T47D (cell line): Measurements from ENCODE around the gene PLEKHO2.

Experiments used
- DNase-seq, 2 experiments: peaks; one replicate each; pipeline versions ENCODE4 v3.0.0 to v3.0.0-alpha.2; 2011 to 2012; ENCODE audit warnings: low read depth in 1 of 2, low spot score in 1 of 2
- JUND ChIP-seq: IDR thresholded peaks from 2 replicates; pipeline ENCODE4 v1.6.1; 2012; ENCODE audit warnings: low read depth
- in situ Hi-C: cut with HindIII; loops from 2 replicates; pipeline ENCODE4 v1.10.0; 2016; ENCODE audit warnings: low sequenced_read_pairs, low pct_unique_long_range_greater_than_20kb

Gene PLEKHO2

DNA sequence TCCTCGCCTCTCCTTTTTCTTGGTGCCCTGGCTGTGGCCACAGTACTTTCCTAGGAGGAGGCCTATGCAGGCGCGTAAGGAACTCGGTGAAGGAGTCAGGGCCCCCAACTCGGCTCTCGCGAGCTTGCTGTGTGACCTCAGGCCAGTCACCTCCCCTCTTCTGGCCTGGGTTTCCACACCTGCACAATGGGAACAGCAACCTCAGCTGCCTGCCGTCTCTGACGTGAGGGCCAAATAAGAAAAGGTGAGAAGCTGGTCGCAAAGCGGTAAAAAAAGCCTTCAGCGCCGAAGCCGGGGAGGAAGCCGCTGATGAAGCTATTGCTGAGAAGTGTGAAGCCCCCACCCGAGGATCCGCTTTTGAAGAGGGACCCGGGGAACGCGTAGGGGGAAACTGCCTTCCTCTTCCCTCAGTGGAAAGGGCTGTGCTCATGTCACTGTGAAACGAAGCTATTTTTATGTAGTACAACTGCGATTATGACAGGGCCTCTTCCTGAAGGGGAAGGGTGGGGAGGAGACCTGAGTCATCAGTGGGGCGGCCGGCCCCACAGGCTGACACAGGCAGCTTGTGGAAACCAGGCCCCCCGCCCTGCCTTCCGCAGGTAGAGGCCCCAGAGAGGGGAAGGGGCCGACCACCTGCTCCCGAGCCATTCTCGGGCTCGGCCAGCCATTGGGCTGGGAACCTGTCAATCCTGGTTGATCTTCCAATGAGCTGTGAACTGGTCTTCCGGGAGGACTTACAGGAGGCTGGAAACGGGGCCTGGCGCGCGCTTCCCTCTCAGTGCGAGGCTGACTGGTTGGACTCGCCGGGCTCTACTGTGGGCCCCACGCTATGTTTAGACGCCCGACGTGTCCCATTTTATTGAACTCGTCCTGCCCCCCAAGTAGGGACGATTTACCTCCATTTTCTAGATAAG is 52.0 kb downstream of the PLEKHO2 start:
- peak in 1 of 2 experiments; percentile 52 for DNase-seq
- no peak for TF ChIP-seq JUND
- in situ Hi-C loops = no loop called here

- no peak for DNase-seq
- no peak for TF ChIP-seq JUND
- in situ Hi-C loops = no loop called here
Observed at GRCh38 chr15:64894395-64895056, 52.8 kb downstream of the PLEKHO2 start.

DNA sequence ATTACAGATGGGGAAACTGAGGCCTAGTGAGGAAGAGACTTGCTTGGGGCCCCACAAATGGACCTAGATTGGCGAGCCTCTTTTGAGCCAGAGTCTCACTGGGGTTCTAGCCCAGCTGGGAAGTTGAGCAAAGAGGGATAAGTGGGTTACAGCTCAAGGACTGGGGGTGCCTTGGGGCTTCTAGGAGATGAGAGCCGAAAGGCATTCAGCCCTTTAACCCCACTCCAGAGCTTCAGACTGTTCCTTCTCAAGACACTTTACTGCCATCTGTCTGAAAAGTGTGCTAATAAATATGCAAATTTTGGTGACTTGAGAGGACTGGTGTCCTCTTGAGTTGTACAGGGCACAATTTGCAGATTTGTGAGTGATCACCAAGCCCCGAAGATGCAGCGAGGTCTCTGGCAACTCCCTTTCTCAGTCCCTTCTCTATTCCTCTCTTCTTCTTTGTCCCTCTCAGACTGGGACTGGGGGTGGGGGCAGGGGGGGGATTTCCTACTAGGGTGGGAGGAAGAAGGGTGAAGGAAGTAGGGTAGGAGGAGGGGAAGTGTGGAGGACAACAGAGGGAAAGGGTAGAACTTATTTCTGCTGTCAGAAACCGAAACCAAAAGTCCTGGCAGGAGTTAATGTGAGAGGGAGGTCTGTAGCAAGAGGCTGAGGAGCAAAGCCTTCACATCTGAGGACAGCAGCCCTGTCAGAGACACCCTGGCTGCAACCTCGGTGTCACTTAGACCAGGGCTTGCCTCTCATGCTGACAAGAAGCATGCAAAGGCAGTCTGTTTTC is 53.8 kb downstream of the PLEKHO2 start:
- peak in 1 of 2 experiments; percentile 41 for DNase-seq

GRCh38 chr15:64896371-64897069 is 54.8 kb downstream of the PLEKHO2 start:
- in situ Hi-C loops = no loop called here
- no peak for DNase-seq
- no peak for TF ChIP-seq JUND

More for the DNA sequence above, 53.8 kb downstream of the PLEKHO2 start:
- in situ Hi-C loops = no loop called here
- no peak for TF ChIP-seq JUND

GRCh38 chr15:64897345-64897985 is 55.8 kb downstream of the PLEKHO2 start:
- in situ Hi-C loops = no loop called here
- no peak for TF ChIP-seq JUND
- DNase-seq = no peak

GRCh38 chr15:64898406-64898805 is 56.7 kb downstream of the PLEKHO2 start:
- in situ Hi-C loops = no loop called here
- DNase-seq = no peak
- no peak for TF ChIP-seq JUND

DNA sequence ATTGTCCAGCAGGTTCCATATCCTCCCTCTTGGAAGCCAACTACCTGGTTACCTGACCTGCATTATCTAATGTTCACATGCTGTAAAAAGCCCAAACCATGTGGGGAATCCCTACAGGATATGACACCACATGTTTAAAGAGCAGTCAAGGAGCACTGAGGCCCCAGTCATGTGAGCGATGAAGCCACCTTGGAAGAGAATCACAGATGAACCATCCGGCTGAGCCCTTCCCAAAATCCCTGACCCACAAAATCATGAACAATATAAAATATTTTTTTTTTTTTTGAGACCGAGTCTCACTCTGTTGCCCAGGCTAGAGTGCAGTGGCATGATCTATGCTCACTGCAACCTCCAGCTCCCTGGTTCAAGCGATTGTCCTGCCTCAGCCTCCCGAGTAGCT is 59.4 kb downstream of the PLEKHO2 start:
- TF ChIP-seq JUND = no peak
- no peak for DNase-seq
- in situ Hi-C loops = no loop called here

DNA sequence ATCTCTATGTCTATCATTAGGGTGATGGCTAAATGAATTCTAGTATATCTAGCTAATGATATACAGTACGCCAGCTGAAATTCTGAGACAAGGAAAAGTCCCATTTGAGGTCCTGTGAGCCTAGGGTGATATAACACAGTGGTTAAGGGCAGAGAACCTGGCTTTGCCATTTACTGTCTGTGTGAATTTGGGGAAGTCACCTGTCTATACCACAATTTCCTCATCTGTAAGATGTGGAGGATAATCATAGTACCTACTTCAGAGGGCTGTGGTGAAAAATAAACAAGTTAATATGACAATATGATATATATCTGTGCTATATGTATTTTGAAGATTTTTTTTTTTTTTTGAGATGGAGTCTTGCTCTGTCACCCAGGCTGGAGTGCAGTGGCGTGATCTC is 60.2 kb downstream of the PLEKHO2 start:
- in situ Hi-C loops = no loop called here
- no peak for TF ChIP-seq JUND
- DNase-seq = no peak

DNA sequence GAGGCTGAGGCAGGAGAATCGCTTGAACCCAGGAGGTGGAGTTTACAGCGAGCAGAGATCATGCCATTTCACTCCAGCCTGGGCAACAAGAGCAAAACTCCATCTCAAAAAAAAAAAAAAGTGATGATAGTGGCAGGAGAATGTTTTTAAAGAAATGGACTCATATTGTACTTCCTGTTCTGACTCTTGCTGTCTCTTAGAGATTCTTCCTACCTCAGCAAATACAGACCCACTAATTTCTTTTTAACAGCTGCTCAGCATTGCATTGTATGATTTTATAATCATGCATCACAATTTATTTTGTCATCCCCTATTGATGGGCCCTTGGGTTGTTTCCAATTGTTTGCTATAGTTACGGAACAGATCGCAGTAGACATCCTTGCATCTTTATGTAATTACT is 61.1 kb downstream of the PLEKHO2 start:
- TF ChIP-seq JUND = no peak
- in situ Hi-C loops = no loop called here
- DNase-seq = no peak

GRCh38 chr15:64903326-64903950 is 61.7 kb downstream of the PLEKHO2 start:
- TF ChIP-seq JUND = no peak
- in situ Hi-C loops = no loop called here

GRCh38 chr15:64904189-64904588 is 62.5 kb downstream of the PLEKHO2 start:
- TF ChIP-seq JUND = no peak
- in situ Hi-C loops = no loop called here
- DNase-seq = no peak

More at GRCh38 chr15:64903326-64903950, 61.7 kb downstream of the PLEKHO2 start:
- DNase-seq = no peak
